Activated T-helper 1 cell treated with anti-CD3 and anti-CD28 coated beads, Interleukin-12 subunit alpha, Interleukin-12 subunit beta, Interleukin-2, Interleukin-4 antibody, amounts not matched to agents 30 ng/mL and 10 ng/mL and 1 ng/mL, durations not matched to agents 14 hours and 24 hours and 36 hours (primary cell): ENCODE measurements around the gene A2M. TPM values are rescaled to one million over a fixed set of nuclear protein-coding genes. Genes with fewer than 3 reads are reported as not detected.
"Not testable (repeated sequence)": the region's sequence is repeated elsewhere in the genome, so short reads cannot be mapped to it uniquely, and the experiment has no call there.

Experiments
- DNase-seq: peaks from one replicate; pipeline ENCODE4 v3.0.0; 2021; ENCODE audit warnings: low spot score
- H3K27ac Mint-ChIP-seq: one replicate; pipeline ENCODE4 v1.8.0; 2021; ENCODE audit warnings: mild to moderate bottlenecking, mixed read lengths
- H3K27me3 Mint-ChIP-seq: one replicate; pipeline ENCODE4 v1.8.0; 2022; ENCODE audit warnings: mild to moderate bottlenecking, moderate library complexity, mixed read lengths; ENCODE audit not compliant: insufficient read depth
- H3K36me3 Mint-ChIP-seq: one replicate; pipeline ENCODE4 v1.8.0; 2021; ENCODE audit warnings: low read depth, mixed read lengths
- H3K4me1 Mint-ChIP-seq: one replicate; pipeline ENCODE4 v1.8.0; 2021; ENCODE audit warnings: low read depth, mixed read lengths
- H3K4me3 Mint-ChIP-seq: one replicate; pipeline ENCODE4 v1.8.0; 2021; ENCODE audit warnings: mild to moderate bottlenecking, moderate library complexity, mixed read lengths
- H3K9me3 Mint-ChIP-seq: one replicate; pipeline ENCODE4 v1.8.0; 2021; ENCODE audit warnings: mixed read lengths
- intact Hi-C: fragments of 100-400 bp; cut with micrococcal nuclease; formaldehyde crosslinking; loops from one replicate; pipeline ENCODE4 v1.15.1; 2024
- total RNA-seq: library from RNA; stranded (reverse); gene quantifications from 2 replicates; pipeline ENCODE4 v1.2.3, GENCODE V29; 2022

The A2M gene
- not detected in 2 replicates for total RNA-seq

DNA sequence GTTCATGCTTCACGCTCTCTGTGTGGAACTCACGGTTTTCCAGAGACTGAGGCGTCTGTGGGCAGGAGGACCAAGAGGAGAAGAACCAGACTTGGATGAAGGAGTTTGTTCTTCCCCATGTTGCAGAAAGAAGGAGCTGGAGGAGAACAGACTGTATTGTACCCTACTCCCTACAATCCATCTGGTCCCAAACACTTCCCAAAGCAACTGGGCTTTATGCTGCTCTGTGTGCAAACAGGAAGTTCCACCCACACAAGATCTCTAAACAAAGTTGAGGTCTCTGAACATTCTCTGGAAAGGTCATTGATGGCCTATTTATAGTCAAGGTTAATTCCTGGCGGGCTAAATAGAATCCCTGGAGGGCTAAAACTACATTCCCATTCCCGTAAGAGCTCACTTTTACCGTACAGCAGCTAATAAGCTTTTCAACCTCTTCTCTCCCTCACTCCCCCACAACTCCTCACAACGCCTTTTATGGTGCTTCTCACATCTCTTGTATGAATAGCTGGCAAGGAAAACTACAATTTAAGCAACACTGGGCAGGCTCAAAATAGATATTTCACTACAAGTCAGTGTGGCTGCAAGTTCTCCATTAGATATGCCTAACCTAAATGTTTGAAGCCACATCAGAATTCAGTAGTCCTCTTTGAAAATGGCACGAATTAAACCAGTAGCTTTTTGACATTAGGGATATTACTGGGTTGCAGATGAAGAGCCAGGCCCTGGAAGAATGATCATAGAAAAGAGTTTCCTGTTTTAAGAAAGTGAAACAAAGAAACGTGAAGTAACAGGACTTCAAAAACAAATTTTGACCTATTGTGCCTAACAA lies at the start of gene A2M:
Gene A2M, minus strand, starts transcription at position 189 of the 829 bp plus-strand sequence. Its CDS starts 70 bp downstream, at position 119.
- H3K4me1 Mint-ChIP-seq, result peaks cover 11% of the 10 kb centered on the region
- intact Hi-C loops, result no loop called here

DNA sequence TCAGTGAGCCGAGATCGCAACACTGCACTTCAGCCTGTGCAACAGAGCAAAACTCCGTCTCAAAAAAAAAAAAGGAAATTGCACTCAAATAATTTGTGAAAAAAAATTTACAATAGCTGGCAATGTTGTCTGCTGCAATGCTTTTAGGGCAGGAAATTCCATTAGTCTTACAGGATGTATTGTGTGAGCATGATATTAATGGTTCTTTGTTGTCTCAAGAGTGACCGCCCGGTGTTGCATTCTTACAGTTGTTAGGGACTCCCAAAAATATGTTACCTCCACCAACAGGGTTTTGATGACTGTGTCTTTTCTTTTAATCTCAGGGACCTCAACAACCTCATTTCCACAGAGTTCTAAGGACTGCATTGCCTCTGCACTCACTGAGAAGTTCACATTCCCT lies 47.7 kb upstream of the A2M start:
- H3K27ac Mint-ChIP-seq, result no peak overlapping the region
- H3K4me1 Mint-ChIP-seq, result no peaks in the 10 kb centered on the region
- H3K27me3 Mint-ChIP-seq, result no peaks in the 10 kb centered on the region
- intact Hi-C loops, result no loop called here
- no peaks in the 10 kb centered on the region for H3K9me3 Mint-ChIP-seq
- no peak for DNase-seq
- H3K4me3 Mint-ChIP-seq, result no peak overlapping the region
- H3K36me3 Mint-ChIP-seq, result no peaks in the 10 kb centered on the region

More for the DNA sequence above, at the start of gene A2M:
- Mint-ChIP-seq H3K4me3 (no peak within 1 kb of the TSS), H3K27me3 (peaks cover 3% of the 10 kb centered on the region), H3K9me3 (no peaks in the 10 kb centered on the region), H3K36me3 (no peaks in the 10 kb centered on the region), H3K27ac (no peak within 1 kb of the TSS)
- no peak for DNase-seq

DNA sequence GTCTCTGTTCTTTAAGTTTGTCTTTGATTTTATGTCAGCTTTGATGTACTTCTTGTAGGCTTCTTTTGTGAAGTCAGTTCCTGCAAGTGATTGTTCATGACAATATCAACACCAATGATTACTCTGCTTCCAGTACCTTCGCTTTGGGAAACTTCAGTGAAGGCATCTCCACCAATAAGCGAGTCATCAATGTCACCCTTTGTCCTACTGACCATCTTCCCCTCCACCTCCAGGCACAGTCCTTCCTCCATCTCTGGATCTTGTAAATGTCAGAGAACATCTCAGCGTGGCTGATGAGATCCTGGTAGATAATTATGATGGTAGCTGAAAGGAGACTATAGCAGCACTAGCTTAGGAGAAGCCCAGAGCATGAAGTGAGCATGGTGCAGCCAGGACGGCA lies 40.4 kb upstream of the A2M start:
- Mint-ChIP-seq H3K4me1 (no peaks in the 10 kb centered on the region), H3K27ac (no peak overlapping the region), H3K27me3 (no peaks in the 10 kb centered on the region), H3K36me3 (no peaks in the 10 kb centered on the region), H3K9me3 (no peaks in the 10 kb centered on the region), H3K4me3 (no peak overlapping the region)
- no peak for DNase-seq
- intact Hi-C loops, result no loop called here

- intact Hi-C loops, result no loop called here
- H3K27ac Mint-ChIP-seq, result no peak overlapping the region
- no peak for DNase-seq
- H3K4me3 Mint-ChIP-seq, result no peak overlapping the region
- H3K36me3 Mint-ChIP-seq, result no peaks in the 10 kb centered on the region
- no peaks in the 10 kb centered on the region for H3K27me3 Mint-ChIP-seq
- H3K9me3 Mint-ChIP-seq, result peaks cover 12% of the 10 kb centered on the region
- no peaks in the 10 kb centered on the region for H3K4me1 Mint-ChIP-seq
Observed at GRCh38 chr12:9149372-9149771, 33.7 kb upstream of the A2M start.

DNA sequence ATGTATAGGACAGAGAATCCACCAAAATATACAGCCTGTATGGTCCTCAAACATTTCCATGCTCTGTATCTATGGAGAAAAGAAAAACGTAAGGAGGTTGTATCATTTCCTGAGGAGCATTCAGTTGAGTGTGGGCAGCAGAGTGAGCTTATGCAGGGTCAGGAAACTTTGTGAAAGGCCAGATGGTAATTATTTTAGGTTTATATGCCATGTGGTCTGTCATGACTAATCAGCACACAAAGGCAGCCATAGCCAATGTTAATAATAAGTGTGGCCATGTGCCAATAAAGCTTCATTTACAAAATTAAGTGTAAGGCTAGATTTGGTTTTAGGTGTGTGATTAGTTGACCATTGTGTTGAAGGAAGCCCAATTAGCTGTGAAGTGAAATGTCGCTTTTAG lies 33.2 kb upstream of the A2M start:
- no peak overlapping the region for H3K4me3 Mint-ChIP-seq
- H3K9me3 Mint-ChIP-seq, result peaks cover 13% of the 10 kb centered on the region
- no peaks in the 10 kb centered on the region for H3K27me3 Mint-ChIP-seq
- no peak for DNase-seq
- no peaks in the 10 kb centered on the region for H3K4me1 Mint-ChIP-seq
- intact Hi-C loops, result no loop called here
- H3K36me3 Mint-ChIP-seq, result no peaks in the 10 kb centered on the region
- no peak overlapping the region for H3K27ac Mint-ChIP-seq

GRCh38 chr12:9147461-9147860 lies 31.7 kb upstream of the A2M start:
- Mint-ChIP-seq H3K27ac (peak overlapping the region; percentile 14), H3K4me3 (no peak overlapping the region), H3K36me3 (no peaks in the 10 kb centered on the region), H3K27me3 (no peaks in the 10 kb centered on the region), H3K4me1 (no peaks in the 10 kb centered on the region), H3K9me3 (peaks cover 18% of the 10 kb centered on the region)
- no peak for DNase-seq
- intact Hi-C loops, result no loop called here

GRCh38 chr12:9144730-9145106 lies 29.0 kb upstream of the A2M start:
- Mint-ChIP-seq H3K4me1 (no peaks in the 10 kb centered on the region), H3K4me3 (no peak overlapping the region), H3K36me3 (no peaks in the 10 kb centered on the region), H3K9me3 (peaks cover 18% of the 10 kb centered on the region), H3K27me3 (no peaks in the 10 kb centered on the region), H3K27ac (no peak overlapping the region)
- no peak for DNase-seq
- intact Hi-C loops, result no loop called here

GRCh38 chr12:9143929-9144729 lies 28.4 kb upstream of the A2M start:
- Mint-ChIP-seq H3K9me3 (peaks cover 18% of the 10 kb centered on the region), H3K27ac (no peak overlapping the region), H3K4me1 (no peaks in the 10 kb centered on the region), H3K36me3 (no peaks in the 10 kb centered on the region), H3K27me3 (no peaks in the 10 kb centered on the region), H3K4me3 (no peak overlapping the region)
- no peak for DNase-seq
- intact Hi-C loops, result no loop called here

DNA sequence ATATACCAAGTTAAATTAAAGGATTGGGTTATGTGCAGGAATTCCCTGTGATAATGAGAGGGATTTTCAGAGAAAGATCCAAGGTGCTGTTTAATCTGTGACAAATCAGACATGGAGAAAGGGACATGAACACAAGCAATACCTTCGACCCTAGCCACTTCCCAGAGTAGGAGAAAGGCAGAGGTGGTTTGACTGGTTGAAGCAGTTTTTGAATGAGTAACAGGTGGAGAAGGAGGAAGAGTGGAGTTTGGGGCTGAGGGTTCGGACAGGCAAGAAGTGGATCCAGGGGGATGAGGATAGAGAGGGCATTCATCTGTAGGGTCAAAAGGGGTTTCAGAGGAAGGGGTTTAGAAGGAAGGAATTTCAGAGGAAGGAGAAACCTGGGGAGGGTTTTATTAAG lies 27.4 kb upstream of the A2M start:
- H3K4me1 Mint-ChIP-seq, result no peaks in the 10 kb centered on the region
- peaks cover 18% of the 10 kb centered on the region for H3K9me3 Mint-ChIP-seq
- H3K4me3 Mint-ChIP-seq, result no peak overlapping the region
- no peaks in the 10 kb centered on the region for H3K27me3 Mint-ChIP-seq
- intact Hi-C loops, result no loop called here
- DNase-seq, result no peak
- H3K36me3 Mint-ChIP-seq, result no peaks in the 10 kb centered on the region
- H3K27ac Mint-ChIP-seq, result no peak overlapping the region

DNA sequence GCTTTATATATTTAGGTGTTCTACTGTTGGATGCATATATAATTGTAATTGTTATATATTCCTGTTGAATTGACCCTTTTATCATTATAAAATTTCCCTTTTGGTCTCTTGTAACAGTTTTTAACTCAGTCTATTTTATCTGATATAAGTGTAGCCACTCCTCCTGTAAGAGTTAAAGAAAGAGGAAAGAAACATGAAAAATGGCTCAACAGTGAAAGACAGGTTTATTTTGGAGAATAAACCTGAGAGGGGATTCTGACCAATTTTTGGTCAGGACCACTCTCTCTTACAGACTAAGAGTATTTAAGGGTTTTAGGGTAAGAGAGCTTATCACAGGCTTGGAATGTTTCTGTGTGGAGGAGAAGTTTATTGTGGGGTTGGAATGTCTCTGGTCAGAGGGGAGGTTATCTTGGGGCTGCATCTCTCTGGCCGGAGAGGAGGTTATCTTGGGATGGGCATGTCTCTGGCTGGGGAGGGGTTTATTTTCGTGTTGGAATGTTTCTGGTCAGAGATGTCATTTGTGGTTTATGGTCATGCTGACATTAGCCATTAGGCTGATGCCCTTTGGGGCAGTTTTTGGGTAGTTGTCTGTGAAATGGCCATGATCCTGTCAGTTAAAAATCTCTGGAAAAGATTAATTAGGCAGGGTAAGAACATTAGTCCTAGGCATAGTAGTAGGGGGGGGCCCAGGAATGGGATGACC lies 24.0 kb upstream of the A2M start:
- H3K4me1 Mint-ChIP-seq, H3K36me3 Mint-ChIP-seq, H3K9me3 Mint-ChIP-seq, H3K27me3 Mint-ChIP-seq, DNase-seq, H3K27ac Mint-ChIP-seq, intact Hi-C loops, H3K4me3 Mint-ChIP-seq: not testable (repeated sequence)

GRCh38 chr12:9135903-9136310 lies 20.2 kb upstream of the A2M start:
- H3K4me3 Mint-ChIP-seq, result no peak overlapping the region
- H3K36me3 Mint-ChIP-seq, result no peaks in the 10 kb centered on the region
- no peak overlapping the region for H3K27ac Mint-ChIP-seq
- H3K9me3 Mint-ChIP-seq, result no peaks in the 10 kb centered on the region
- intact Hi-C loops, result no loop called here
- no peaks in the 10 kb centered on the region for H3K4me1 Mint-ChIP-seq
- H3K27me3 Mint-ChIP-seq, result peaks cover 5% of the 10 kb centered on the region
- DNase-seq, result no peak

DNA sequence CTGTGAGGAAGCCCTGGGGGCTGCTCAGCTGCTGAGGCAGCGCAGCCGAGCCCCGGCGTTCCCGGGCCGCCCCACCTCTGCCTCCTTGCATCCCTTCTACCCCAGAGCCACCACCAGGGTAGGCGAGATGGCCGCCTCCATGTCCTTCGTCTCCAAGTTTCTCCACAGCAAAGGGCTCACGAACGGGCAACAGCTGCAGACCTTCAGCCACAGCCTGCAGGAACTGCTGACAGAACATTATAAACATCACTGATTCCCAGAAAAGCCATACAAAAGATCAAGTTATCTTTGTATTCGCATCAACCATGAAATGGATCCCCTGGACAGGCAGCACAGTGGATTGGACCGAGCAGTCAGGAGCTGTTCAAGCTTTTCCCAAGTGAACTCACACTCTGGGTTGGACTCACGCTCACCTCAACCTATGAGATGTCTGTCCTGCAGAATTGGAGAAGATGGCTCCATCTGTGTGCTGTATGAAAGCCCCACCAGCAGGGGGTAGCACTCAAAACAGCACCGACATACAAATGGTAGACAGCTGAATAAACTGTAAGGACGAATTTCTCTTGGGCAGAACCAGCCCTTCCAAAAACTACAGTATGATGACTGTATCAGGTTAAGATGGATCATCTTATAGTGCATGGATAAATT lies 19.4 kb upstream of the A2M start:
- Mint-ChIP-seq H3K27ac (no peak overlapping the region), H3K36me3 (no peaks in the 10 kb centered on the region), H3K4me1 (no peaks in the 10 kb centered on the region), H3K9me3 (no peaks in the 10 kb centered on the region), H3K27me3 (peaks cover 5% of the 10 kb centered on the region), H3K4me3 (no peak overlapping the region)
- DNase-seq, result no peak
- intact Hi-C loops, result no loop called here
